Measurements from ENCODE around the gene NAT10.
"Not testable (repeated sequence)": the region's sequence is repeated elsewhere in the genome, so short reads cannot be mapped to it uniquely, and the experiment has no call there.

The NAT10 gene

GRCh38 chr11:34169686-34170085 is 64.3 kb downstream of the NAT10 start:
- DNase-seq = no peak

GRCh38 chr11:34173050-34173449 is 67.6 kb downstream of the NAT10 start:
- no peak for DNase-seq

GRCh38 chr11:34174412-34175041 is 69.1 kb downstream of the NAT10 start:
- DNase-seq = peak; percentile 80 to 81

- DNase-seq = no peak
Observed at GRCh38 chr11:34175284-34176019, 70.0 kb downstream of the NAT10 start.

- DNase-seq = no peak
Observed at GRCh38 chr11:34176751-34177209, 71.4 kb downstream of the NAT10 start.

GRCh38 chr11:34178209-34178821 is 72.9 kb downstream of the NAT10 start:
- no peak for DNase-seq

GRCh38 chr11:34179026-34179675 is 73.7 kb downstream of the NAT10 start:
- no peak for DNase-seq

- DNase-seq = no peak
Observed at GRCh38 chr11:34180040-34180813, 74.8 kb downstream of the NAT10 start.

- DNase-seq = not testable (repeated sequence)
Observed at GRCh38 chr11:34180814-34181165, 75.4 kb downstream of the NAT10 start.

- no peak for DNase-seq
Observed at GRCh38 chr11:34181251-34181650, 75.8 kb downstream of the NAT10 start.

- no peak for DNase-seq
Observed at GRCh38 chr11:34181856-34182405, 76.5 kb downstream of the NAT10 start.

GRCh38 chr11:34182425-34182824 is 77.0 kb downstream of the NAT10 start:
- no peak for DNase-seq

- DNase-seq = no peak
Observed at GRCh38 chr11:34182921-34183685, 77.7 kb downstream of the NAT10 start.

- no peak for DNase-seq
Observed at GRCh38 chr11:34183848-34184391, 78.5 kb downstream of the NAT10 start.

- no peak for DNase-seq
Observed at GRCh38 chr11:34184505-34185015, 79.1 kb downstream of the NAT10 start.

- DNase-seq = no peak
Observed at GRCh38 chr11:34185926-34186841, 80.8 kb downstream of the NAT10 start.

- DNase-seq = no peak
Observed at GRCh38 chr11:34188181-34188580, 82.8 kb downstream of the NAT10 start.

- no peak for DNase-seq
Observed at GRCh38 chr11:34189191-34189590, 83.8 kb downstream of the NAT10 start.

GRCh38 chr11:34190192-34191139 is 85.0 kb downstream of the NAT10 start:
- DNase-seq = no peak
